Measurements from ENCODE around the gene TRAPPC2L. TPM values are rescaled to one million over a fixed set of nuclear protein-coding genes. Genes with fewer than 3 reads are reported as not detected.

Gene TRAPPC2L
- total RNA-seq (100 to 1,000 TPM in 1 of 2 experiments, 10 to 100 TPM in 1; 90.0 to 104 TPM), polyA plus RNA-seq (106 TPM)

DNA sequence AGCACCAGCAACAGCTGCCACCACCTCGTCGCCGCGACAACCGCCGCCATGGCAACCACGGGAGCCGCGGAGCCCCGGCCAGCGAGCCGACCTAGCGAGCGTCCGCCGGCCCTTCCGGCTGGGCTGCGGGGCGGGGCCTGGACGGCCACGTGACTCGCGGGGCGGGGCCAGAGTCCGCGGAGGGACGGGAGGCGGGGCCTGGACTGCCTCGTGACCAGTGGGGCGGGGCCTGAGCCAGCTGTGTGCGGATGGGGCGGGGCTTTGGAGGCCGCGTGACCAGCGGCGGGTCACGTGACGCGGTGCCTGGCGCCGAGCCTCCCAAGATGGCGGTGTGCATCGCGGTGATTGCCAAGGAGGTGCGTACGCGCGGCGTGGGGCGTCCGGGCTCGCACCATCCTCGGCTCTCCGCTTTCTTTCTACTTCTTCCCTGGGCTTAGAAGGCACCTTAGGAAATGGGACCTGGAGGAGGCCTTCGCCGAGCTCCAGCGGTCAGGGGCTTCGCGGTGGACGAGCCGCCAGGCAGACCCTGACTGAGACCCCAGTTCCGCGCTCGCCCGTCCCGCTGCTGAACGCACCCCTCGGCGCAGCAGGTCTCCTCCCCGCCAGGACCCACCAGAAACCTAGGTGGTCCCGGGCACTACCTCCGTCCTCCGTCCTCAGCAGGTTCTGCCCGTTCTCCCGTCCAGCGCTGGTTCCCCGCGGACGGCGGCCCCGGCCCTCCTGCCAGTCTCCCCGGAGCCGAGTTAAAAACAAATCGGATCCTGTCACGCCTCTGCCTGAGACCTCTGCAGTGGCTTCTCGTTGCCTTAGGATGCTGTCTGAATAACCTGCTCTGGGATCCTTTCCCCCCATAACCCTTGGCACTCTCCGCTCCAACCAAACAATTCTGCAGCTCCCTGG is at the start of gene TRAPPC2L, which contains the start of gene GALNS:
Gene TRAPPC2L, plus strand, starts transcription at position 300 of the 900 bp plus-strand sequence. Its CDS starts 24 bp downstream, at position 324.
Gene GALNS, minus strand, starts transcription at position 120 of the 900 bp plus-strand sequence. Its CDS starts 70 bp downstream, at position 50.
- Histone ChIP-seq H3K36me3 (ENCODE audit: insufficient read depth, low read length) (peaks cover 23% of the 10 kb centered on the region), H3K9me3 (ENCODE audit: low read length) (no peaks in the 10 kb centered on the region), H3K27ac (ENCODE audit: low read depth, low read length) (peak within 1 kb of the TSS; percentile 89), H3K4me1 (ENCODE audit: insufficient read depth, low read length) (peaks cover 33% of the 10 kb centered on the region), H3K4me3 (ENCODE audit: low read length) (peak within 1 kb of the TSS; percentile 97), H3K27me3 (ENCODE audit: insufficient read depth, low read length, poor library complexity, severe bottlenecking) (no peaks in the 10 kb centered on the region)
- ChIA-PET POLR2A (interaction anchor here (0.8 to 1.9 kb wide), 11 partner anchors 44 to 361 kb away, joined by 3 to 9 read pairs (median 6); partner anchors contain the start of genes APRT, CDH15 and ZNF778), CTCF (interaction anchor here (0.8 to 2.8 kb wide), 23 partner anchors 17 to 359 kb away, joined by 3 to 43 read pairs (median 5); partner anchors contain the start of gene APRT)
- H3K27ac Mint-ChIP-seq, result peak within 1 kb of the TSS; percentile 81 to 100 (median 98)
- H3K9me3 Mint-ChIP-seq, result no peaks in the 10 kb centered on the region
- peaks cover 0 to 53% (median 1%) of the 10 kb centered on the region in 3 donors for H3K36me3 Mint-ChIP-seq
- peak; percentile 97 to 100 (median 98) for DNase-seq
- H3K4me3 Mint-ChIP-seq, result peak within 1 kb of the TSS; percentile 93 to 100 (median 98)
- peaks cover 0 to 2% of the 10 kb centered on the region in 2 donors for H3K27me3 Mint-ChIP-seq
- H3K4me1 Mint-ChIP-seq, result peaks cover 24 to 48% (median 38%) of the 10 kb centered on the region in 3 donors

DNA sequence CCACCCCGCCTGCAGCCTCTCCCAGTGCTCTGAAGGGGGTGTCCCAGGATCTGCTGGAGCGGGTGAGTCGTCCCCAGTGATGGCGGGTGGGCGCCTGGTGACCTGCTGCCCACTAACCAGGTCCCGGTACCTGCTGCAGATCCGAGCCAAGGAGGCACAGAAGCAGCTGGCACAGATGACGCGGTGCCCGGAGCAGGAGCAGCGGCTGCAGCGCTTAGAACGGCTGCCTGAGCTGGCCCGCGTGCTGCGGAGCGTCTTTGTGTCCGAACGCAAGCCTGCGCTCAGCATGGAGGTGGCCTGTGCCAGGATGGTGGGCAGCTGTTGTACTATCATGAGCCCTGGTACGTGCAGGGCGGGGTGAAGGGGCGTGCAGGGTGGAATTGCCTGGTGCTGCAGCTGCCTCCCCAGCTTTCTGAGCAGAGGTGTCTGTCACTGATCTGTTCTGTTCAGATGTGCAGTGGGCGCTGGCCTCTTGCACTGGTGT is 49.7 kb upstream of the TRAPPC2L start:
- POLR2A ChIA-PET, result no interaction called here
- no peak overlapping the region for H3K4me3 Mint-ChIP-seq
- CTCF ChIA-PET, result interaction anchor here (4.9 kb wide), 1 partner anchor 70 kb away, joined by 15 read pairs; no protein-coding TSS in a partner anchor
- H3K27ac ChIP-seq (ENCODE audit: low read depth, low read length), result no peak overlapping the region
- peaks cover 8 to 36% (median 16%) of the 10 kb centered on the region in 3 donors for H3K4me1 Mint-ChIP-seq
- H3K27me3 ChIP-seq (ENCODE audit: insufficient read depth, low read length, poor library complexity, severe bottlenecking), result no peaks in the 10 kb centered on the region
- H3K36me3 Mint-ChIP-seq, result peaks cover 0 to 25% (median 0%) of the 10 kb centered on the region in 3 donors
- peak overlapping the region in 2 of 8 donors; percentile 38 to 70 for H3K27ac Mint-ChIP-seq
- H3K4me1 ChIP-seq (ENCODE audit: insufficient read depth, low read length), result peaks cover 24% of the 10 kb centered on the region
- no peak for DNase-seq
- peaks cover 9% of the 10 kb centered on the region for H3K36me3 ChIP-seq (ENCODE audit: insufficient read depth, low read length)
- no peak overlapping the region for H3K4me3 ChIP-seq (ENCODE audit: low read length)
- H3K9me3 Mint-ChIP-seq, result peaks cover 0 to 2% (median 0%) of the 10 kb centered on the region in 5 donors
- no peaks in the 10 kb centered on the region for H3K27me3 Mint-ChIP-seq
- no peaks in the 10 kb centered on the region for H3K9me3 ChIP-seq (ENCODE audit: low read length)

DNA sequence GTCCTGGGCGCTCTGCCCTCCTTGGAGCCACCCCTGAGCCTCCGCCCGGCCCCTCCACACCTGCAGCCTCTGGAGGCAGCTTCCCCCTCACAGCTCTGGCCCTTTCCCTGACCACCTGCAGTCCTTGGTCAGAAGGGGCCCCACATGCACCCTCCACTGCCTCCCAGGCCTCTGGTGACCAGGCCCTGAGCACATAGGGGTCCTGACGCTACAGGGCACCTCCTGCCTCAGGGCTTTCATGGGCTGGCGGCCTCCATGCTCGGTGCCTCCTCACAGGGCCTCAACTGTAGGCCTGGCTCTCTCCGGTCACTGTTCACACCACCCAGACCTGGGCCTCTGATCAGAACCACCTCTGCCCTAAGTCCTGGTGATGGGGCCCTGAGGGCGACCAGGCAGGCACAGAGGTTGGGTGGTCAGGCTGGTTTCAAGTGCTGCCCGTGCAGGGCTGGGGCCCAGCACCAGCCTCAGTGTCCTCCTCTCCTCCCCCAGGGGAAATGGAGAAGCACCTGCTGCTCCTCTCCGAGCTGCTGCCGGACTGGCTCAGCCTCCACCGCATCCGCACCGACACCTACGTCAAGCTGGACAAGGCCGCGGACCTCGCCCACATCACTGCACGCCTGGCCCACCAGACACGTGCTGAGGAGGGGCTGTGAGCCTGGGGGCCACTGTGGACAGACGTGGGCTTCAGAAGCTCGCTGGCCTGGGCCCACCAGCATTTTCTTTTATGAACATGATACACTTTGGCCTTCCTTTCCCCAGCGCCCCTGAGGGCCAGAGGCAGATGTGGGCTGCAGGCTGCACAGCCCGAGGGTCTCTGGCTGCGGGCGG is 49.1 kb upstream of the TRAPPC2L start:
- peaks cover 5 to 37% (median 17%) of the 10 kb centered on the region in 3 donors for H3K4me1 Mint-ChIP-seq
- no peak overlapping the region for H3K4me3 ChIP-seq (ENCODE audit: low read length)
- no peaks in the 10 kb centered on the region for H3K27me3 ChIP-seq (ENCODE audit: insufficient read depth, low read length, poor library complexity, severe bottlenecking)
- peaks cover 9% of the 10 kb centered on the region for H3K36me3 ChIP-seq (ENCODE audit: insufficient read depth, low read length)
- CTCF ChIA-PET, result interaction anchor here (4.9 kb wide), 1 partner anchor 71 kb away, joined by 15 read pairs; no protein-coding TSS in a partner anchor
- H3K9me3 ChIP-seq (ENCODE audit: low read length), result no peaks in the 10 kb centered on the region
- peaks cover 0 to 3% of the 10 kb centered on the region in 2 donors for H3K27me3 Mint-ChIP-seq
- DNase-seq, result no peak
- no peak overlapping the region for H3K27ac ChIP-seq (ENCODE audit: low read depth, low read length)
- peak overlapping the region in 1 of 7 donors; percentile 75 for H3K4me3 Mint-ChIP-seq
- peak overlapping the region in 2 of 8 donors; percentile 47 to 70 for H3K27ac Mint-ChIP-seq
- no peaks in the 10 kb centered on the region for H3K9me3 Mint-ChIP-seq
- POLR2A ChIA-PET, result no interaction called here
- peaks cover 24% of the 10 kb centered on the region for H3K4me1 ChIP-seq (ENCODE audit: insufficient read depth, low read length)
- peaks cover 0 to 23% (median 0%) of the 10 kb centered on the region in 3 donors for H3K36me3 Mint-ChIP-seq

- CTCF ChIA-PET, result interaction anchor here (0.9 to 4.9 kb wide), 6 partner anchors 9 to 129 kb away, joined by 3 to 18 read pairs (median 4); no protein-coding TSS in a partner anchor
- Mint-ChIP-seq H3K4me1 (peaks cover 8 to 38% (median 17%) of the 10 kb centered on the region in 3 donors), H3K9me3 (no peaks in the 10 kb centered on the region), H3K36me3 (peaks cover 0 to 23% (median 0%) of the 10 kb centered on the region in 3 donors), H3K27me3 (peaks cover 0 to 4% of the 10 kb centered on the region in 2 donors), H3K27ac (peak overlapping the region in 3 of 8 donors; percentile 29 to 83 (median 70)), H3K4me3 (peak overlapping the region in 4 of 7 donors; percentile 28 to 75 (median 40))
- H3K27me3 ChIP-seq (ENCODE audit: insufficient read depth, low read length, poor library complexity, severe bottlenecking), result no peaks in the 10 kb centered on the region
- peaks cover 23% of the 10 kb centered on the region for H3K4me1 ChIP-seq (ENCODE audit: insufficient read depth, low read length)
- no peaks in the 10 kb centered on the region for H3K9me3 ChIP-seq (ENCODE audit: low read length)
- POLR2A ChIA-PET, result interaction anchor here (1.0 to 3.3 kb wide), 2 partner anchors 9 to 27 kb away, joined by 3 to 19 read pairs; no protein-coding TSS in a partner anchor
- H3K27ac ChIP-seq (ENCODE audit: low read depth, low read length), result no peak overlapping the region
- no peak for DNase-seq
- H3K36me3 ChIP-seq (ENCODE audit: insufficient read depth, low read length), result peaks cover 9% of the 10 kb centered on the region
- no peak overlapping the region for H3K4me3 ChIP-seq (ENCODE audit: low read length)
Observed at GRCh38 chr16:88809068-88809675, 47.8 kb upstream of the TRAPPC2L start.

- Mint-ChIP-seq H3K9me3 (no peaks in the 10 kb centered on the region), H3K36me3 (peaks cover 0 to 23% (median 0%) of the 10 kb centered on the region in 3 donors), H3K27ac (peak overlapping the region in 3 of 8 donors; percentile 63 to 83 (median 70)), H3K4me3 (peak overlapping the region in 3 of 7 donors; percentile 28 to 99 (median 87)), H3K27me3 (peaks cover 0 to 4% of the 10 kb centered on the region in 2 donors), H3K4me1 (peaks cover 8 to 35% (median 17%) of the 10 kb centered on the region in 3 donors)
- H3K9me3 ChIP-seq (ENCODE audit: low read length), result no peaks in the 10 kb centered on the region
- no peaks in the 10 kb centered on the region for H3K27me3 ChIP-seq (ENCODE audit: insufficient read depth, low read length, poor library complexity, severe bottlenecking)
- H3K4me1 ChIP-seq (ENCODE audit: insufficient read depth, low read length), result peaks cover 17% of the 10 kb centered on the region
- POLR2A ChIA-PET, result interaction anchor here (0.7 to 3.3 kb wide), 3 partner anchors 10 to 103 kb away, joined by 3 to 19 read pairs (median 3); partner anchors contain the start of genes CTU2 and RNF166
- peak overlapping the region; percentile 78 for H3K27ac ChIP-seq (ENCODE audit: low read depth, low read length)
- H3K36me3 ChIP-seq (ENCODE audit: insufficient read depth, low read length), result peaks cover 9% of the 10 kb centered on the region
- DNase-seq, result no peak
- H3K4me3 ChIP-seq (ENCODE audit: low read length), result no peak overlapping the region
- CTCF ChIA-PET, result interaction anchor here (0.9 to 4.9 kb wide), 8 partner anchors 9 to 358 kb away, joined by 3 to 18 read pairs (median 4); no protein-coding TSS in a partner anchor
Observed at GRCh38 chr16:88809676-88810165, 47.2 kb upstream of the TRAPPC2L start.

- Histone ChIP-seq H3K36me3 (ENCODE audit: insufficient read depth, low read length) (peaks cover 9% of the 10 kb centered on the region), H3K4me1 (ENCODE audit: insufficient read depth, low read length) (peaks cover 14% of the 10 kb centered on the region), H3K27me3 (ENCODE audit: insufficient read depth, low read length, poor library complexity, severe bottlenecking) (no peaks in the 10 kb centered on the region), H3K4me3 (ENCODE audit: low read length) (peak overlapping the region; percentile 74), H3K9me3 (ENCODE audit: low read length) (no peaks in the 10 kb centered on the region), H3K27ac (ENCODE audit: low read depth, low read length) (peak overlapping the region; percentile 78)
- peak overlapping the region; percentile 82 to 99 (median 85) for H3K4me3 Mint-ChIP-seq
- no peaks in the 10 kb centered on the region for H3K9me3 Mint-ChIP-seq
- no peak for DNase-seq
- peaks cover 8 to 35% (median 17%) of the 10 kb centered on the region in 3 donors for H3K4me1 Mint-ChIP-seq
- H3K36me3 Mint-ChIP-seq, result peaks cover 0 to 23% (median 0%) of the 10 kb centered on the region in 3 donors
- peaks cover 0 to 4% of the 10 kb centered on the region in 2 donors for H3K27me3 Mint-ChIP-seq
- CTCF ChIA-PET, result interaction anchor here (0.6 to 3.9 kb wide), 12 partner anchors 10 to 890 kb away, joined by 3 to 23 read pairs (median 4); partner anchors contain the start of gene ZNF778
- POLR2A ChIA-PET, result interaction anchor here (0.7 to 3.3 kb wide), 4 partner anchors 28 to 107 kb away, joined by 3 to 19 read pairs (median 3); partner anchors contain the start of genes CTU2 and RNF166
- peak overlapping the region; percentile 37 to 94 (median 69) for H3K27ac Mint-ChIP-seq
Observed at GRCh38 chr16:88810166-88810911, 46.6 kb upstream of the TRAPPC2L start.

Data from CD8-positive, alpha-beta memory T cell (primary cell).